ENCODE results near the gene KIF5A.
"Not testable (repeated sequence)": the region's sequence is repeated elsewhere in the genome, so short reads cannot be mapped to it uniquely, and the experiment has no call there.

The KIF5A gene

GRCh38 chr12:57558864-57559263 is 9.0 kb downstream of the KIF5A start:
- no peak for DNase-seq (ENCODE audit: low spot score)

GRCh38 chr12:57560516-57560915 is 10.7 kb downstream of the KIF5A start:
- DNase-seq (ENCODE audit: low spot score): no peak

- DNase-seq (ENCODE audit: low spot score): not testable (repeated sequence)
These were observed 11.3 kb downstream of the KIF5A start for GRCh38 chr12:57561117-57561516.

DNA sequence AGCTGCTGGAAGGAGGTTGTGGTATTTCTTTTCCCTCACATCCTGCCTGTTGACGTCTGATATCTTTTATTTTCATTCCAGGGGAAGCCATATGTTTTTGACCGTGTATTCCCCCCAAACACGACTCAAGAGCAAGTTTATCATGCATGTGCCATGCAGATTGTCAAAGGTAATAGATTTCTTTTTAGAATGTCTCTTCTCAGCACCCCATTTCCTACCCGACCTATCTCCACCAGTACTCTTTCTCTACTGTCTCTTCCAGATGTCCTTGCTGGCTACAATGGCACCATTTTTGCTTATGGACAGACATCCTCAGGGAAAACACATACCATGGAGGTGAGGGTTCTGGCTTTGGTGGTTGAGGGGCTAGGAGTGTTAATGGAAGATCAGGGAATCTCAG is 13.5 kb downstream of the KIF5A start:
- no peak for DNase-seq (ENCODE audit: low spot score)

DNA sequence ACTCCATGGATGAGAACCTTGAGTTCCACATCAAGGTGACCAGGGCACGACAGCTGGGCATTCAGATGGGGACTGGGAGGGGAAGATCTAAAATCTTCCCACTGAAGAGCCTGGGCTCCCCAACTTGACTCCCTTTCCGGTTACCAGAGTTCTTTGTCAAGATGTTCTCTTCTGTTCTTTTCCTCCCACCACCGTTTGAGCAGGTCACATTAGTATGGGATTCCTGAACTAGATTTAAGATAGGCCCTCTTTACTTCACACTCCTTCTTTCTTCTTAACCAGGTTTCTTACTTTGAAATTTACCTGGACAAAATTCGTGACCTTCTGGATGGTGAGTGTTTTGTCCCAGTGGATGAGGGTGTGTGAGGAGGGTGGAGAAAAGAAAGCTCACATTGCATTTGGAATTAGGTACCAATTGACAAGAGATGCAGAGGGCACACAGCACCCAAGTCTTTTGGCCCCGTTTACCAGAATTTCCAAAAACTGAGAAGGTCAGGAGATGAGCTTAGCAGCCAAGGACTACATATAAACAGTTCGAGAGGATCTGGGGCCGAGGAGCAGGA is 14.4 kb downstream of the KIF5A start:
- no peak for DNase-seq (ENCODE audit: low spot score)

DNA sequence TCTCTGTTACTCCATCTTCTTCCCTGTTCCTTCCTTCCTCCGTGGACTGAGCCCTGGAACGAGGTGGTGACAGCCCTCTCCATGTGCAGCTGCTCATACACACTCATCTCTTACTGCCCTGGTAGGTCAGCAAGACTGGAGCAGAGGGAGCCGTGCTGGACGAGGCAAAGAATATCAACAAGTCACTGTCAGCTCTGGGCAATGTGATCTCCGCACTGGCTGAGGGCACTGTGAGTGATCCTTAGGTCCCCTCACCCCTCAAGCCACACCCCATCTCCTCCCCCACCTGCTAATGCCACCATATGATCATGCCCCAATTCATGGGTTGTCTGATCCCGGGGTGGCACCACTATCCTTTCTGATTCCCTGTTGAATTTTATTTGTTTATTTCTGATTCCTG is 19.0 kb downstream of the KIF5A start:
- DNase-seq (ENCODE audit: low spot score): no peak

GRCh38 chr12:57569858-57570257 is 20.0 kb downstream of the KIF5A start:
- no peak for DNase-seq (ENCODE audit: low spot score)

- not testable (repeated sequence) for DNase-seq (ENCODE audit: low spot score)
These were observed 20.6 kb downstream of the KIF5A start for GRCh38 chr12:57570438-57570837.

- DNase-seq (ENCODE audit: low spot score): no peak
These were observed 22.3 kb downstream of the KIF5A start for GRCh38 chr12:57571926-57572762.

- no peak for DNase-seq (ENCODE audit: low spot score)
These were observed 25.0 kb downstream of the KIF5A start for GRCh38 chr12:57574795-57575194.

GRCh38 chr12:57575771-57576612 is 26.1 kb downstream of the KIF5A start:
- DNase-seq (ENCODE audit: low spot score): no peak

DNA sequence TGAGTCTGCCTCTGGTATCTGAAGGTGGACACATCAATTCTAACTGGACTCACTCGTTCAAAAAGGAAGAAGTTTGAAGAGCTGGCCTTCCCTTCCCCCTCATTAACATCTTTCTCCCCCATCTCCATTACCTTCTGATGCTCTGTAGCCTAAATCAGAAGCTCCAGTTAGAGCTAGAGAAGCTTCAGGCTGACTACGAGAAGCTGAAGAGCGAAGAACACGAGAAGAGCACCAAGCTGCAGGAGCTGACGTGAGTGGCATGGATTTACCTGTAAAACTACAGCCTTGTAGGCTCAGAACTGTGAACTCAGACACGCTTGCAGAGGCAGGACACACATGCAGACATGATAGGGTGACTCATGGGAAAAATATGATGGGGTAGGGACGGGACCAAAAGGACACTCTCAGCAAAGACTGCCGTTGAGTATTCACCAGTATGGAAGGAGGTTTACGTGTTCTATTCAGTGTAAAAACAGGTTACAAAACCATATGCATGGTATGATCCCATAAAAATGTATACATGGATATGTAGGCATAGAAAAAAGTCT is 26.8 kb downstream of the KIF5A start:
- no peak for DNase-seq (ENCODE audit: low spot score)

DNA sequence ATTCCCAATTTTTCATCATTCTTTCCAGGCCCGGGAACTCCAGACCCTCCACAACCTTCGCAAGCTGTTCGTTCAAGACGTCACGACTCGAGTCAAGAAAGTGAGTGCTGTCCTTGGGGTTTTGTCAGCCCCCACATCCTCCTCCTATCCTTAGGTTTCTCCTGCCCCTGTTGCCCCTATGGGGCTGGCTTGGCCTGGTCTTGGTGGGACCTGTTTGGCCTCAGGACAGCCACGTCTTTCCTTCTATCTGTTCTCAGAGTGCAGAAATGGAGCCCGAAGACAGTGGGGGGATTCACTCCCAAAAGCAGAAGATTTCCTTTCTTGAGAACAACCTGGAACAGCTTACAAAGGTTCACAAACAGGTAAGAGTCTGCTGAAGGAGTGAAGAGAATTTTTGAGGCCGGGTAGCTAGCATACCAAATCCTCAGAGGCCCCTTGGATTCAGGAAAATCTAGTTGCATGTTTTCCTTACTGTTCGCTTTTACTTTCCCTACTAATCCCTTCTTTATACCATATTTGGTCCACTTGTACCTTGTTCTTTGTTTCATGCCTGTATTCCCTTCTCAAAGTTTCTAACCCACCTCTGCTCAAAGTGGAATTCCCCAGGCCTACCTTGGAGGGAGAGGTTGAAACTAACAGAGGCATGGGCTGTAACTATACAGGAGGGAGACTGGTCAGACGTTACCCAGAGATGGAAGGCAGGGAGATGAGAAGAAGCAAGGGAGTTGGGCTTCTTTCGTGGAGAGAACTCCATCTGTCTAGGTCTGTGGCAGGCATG is 28.3 kb downstream of the KIF5A start:
- DNase-seq (ENCODE audit: low spot score): no peak

- DNase-seq (ENCODE audit: low spot score): no peak
These were observed 29.2 kb downstream of the KIF5A start for GRCh38 chr12:57579011-57579410.

- no peak for DNase-seq (ENCODE audit: low spot score)
These were observed 30.0 kb downstream of the KIF5A start for GRCh38 chr12:57579677-57580465.

GRCh38 chr12:57580466-57580795 is 30.6 kb downstream of the KIF5A start:
- DNase-seq (ENCODE audit: low spot score): no peak

DNA sequence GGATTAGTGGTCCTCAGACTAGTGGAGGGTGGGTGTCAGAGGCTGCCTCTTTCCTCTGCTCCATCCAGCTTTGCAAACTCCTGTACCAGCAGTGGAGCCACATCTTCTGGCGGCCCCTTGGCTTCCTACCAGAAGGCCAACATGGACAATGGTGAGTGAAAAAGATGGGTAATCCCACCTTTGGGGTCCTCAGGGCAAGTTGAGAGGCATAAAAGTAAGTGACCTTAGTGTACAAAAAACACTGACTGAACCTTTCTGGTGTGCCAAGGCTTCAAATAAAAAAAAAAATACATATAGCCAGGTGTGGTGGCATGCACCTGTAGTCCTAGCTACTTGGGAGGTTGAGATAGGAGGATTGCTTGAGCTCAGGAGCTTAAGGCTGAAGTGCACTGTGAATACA is 32.0 kb downstream of the KIF5A start:
- DNase-seq (ENCODE audit: low spot score): no peak

GRCh38 chr12:57582440-57582839 is 32.6 kb downstream of the KIF5A start:
- no peak for DNase-seq (ENCODE audit: low spot score)

DNA sequence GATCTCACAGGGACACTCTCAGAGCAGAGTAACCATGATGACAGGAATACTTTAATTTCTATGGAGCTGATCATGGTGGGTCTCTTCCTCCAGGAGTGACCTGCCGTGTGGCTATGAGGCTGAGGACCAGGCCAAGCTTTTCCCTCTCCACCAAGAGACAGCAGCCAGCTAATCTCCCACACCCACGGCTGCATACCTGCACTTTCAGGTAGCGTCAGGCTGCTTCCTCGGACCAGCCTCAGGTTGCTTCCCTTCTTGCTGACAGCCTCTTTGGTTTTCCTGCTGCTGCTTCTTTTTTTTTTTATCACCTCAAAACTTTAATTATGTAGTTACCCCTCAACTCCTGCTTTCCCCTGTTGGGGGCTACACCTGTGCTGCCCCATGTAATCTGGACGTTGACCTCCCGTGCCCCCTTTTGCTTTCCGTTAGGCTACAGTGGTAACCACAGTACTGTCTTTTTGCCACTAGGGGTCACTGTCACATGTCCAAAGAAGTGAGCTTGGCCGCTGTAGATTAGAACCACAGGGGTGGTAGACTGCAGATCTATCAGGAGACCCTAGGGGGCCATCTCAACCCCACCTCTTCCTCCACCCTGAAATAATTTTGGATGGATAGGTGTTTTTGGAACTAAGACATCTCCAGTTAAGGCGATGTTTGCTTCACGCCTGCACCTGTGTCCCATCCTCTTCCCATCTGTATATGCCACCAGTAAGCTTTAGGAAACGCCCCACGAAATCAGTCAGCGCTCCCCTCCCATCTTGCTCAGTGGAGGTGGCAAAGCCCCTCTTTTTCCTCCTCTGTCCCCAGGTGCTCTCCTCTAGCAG is 33.4 kb downstream of the KIF5A start:
- DNase-seq (ENCODE audit: low spot score): peak; percentile 92

GRCh38 chr12:57584050-57584449 is 34.2 kb downstream of the KIF5A start:
- DNase-seq (ENCODE audit: low spot score): no peak
